Posterior cingulate gyrus (tissue), 11 donors: ENCODE measurements around the gene SRRT.
"Not testable (repeated sequence)": the region's sequence is repeated elsewhere in the genome, so short reads cannot be mapped to it uniquely, and the experiment has no call there.

Experiments used
- DNase-seq, 10 donors: peaks; one replicate each; pipeline versions ENCODE4 v3.0.0 to v3.0.0-alpha.2; 2020 to 2021; ENCODE audit warnings: mixed read lengths in 3 of 10
- intact Hi-C: fragments of 100-400 bp; cut with DNase I; formaldehyde crosslinking; loops from one replicate; pipeline ENCODE4 v1.15.1; 2023

Gene SRRT

GRCh38 chr7:100892364-100893317, 17.7 kb downstream of the SRRT start:
- peak in 1 of 10 donors; percentile 83 for DNase-seq
- intact Hi-C loops, result no loop called here

- peak in 1 of 10 donors; percentile 80 for DNase-seq
- intact Hi-C loops, result no loop called here
Measured at GRCh38 chr7:100893318-100893895, 18.5 kb downstream of the SRRT start.

- intact Hi-C loops, result no loop called here
- peak in 2 of 10 donors; percentile 59 to 73 for DNase-seq
Measured at GRCh38 chr7:100893910-100894721, 19.2 kb downstream of the SRRT start.

- intact Hi-C loops, result no loop called here
- peak in 9 of 10 donors; percentile 51 to 94 (median 72) for DNase-seq
Measured at GRCh38 chr7:100894860-100895700, 20.2 kb downstream of the SRRT start.

- intact Hi-C loops, result no loop called here
- DNase-seq, result no peak
Measured at GRCh38 chr7:100895701-100895955, 20.7 kb downstream of the SRRT start, which contains the start of gene ACHE. Gene ACHE, minus strand, starts transcription at chr7:100895888. Its CDS starts 1,656 bp downstream, at chr7:100894232.

- intact Hi-C loops, result no loop called here
- peak in 4 of 10 donors; percentile 46 to 90 (median 82) for DNase-seq
Measured at GRCh38 chr7:100895956-100896731, 21.2 kb downstream of the SRRT start.

- peak in 8 of 10 donors; percentile 54 to 92 (median 79) for DNase-seq
- intact Hi-C loops, result loop anchor here (1.0 kb wide), 2 partner anchors 162 to 180 kb away; no protein-coding TSS in a partner anchor
Measured at GRCh38 chr7:100896732-100897608, 22.1 kb downstream of the SRRT start.

- intact Hi-C loops, result loop anchor here (1.0 kb wide), 2 partner anchors 161 to 179 kb away; no protein-coding TSS in a partner anchor
Measured at GRCh38 chr7:100897772-100898454, 23.0 kb downstream of the SRRT start.

GRCh38 chr7:100899432-100899831, 24.5 kb downstream of the SRRT start:
- intact Hi-C loops, result no loop called here
- peak in 2 of 10 donors; percentile 21 to 25 for DNase-seq

More at GRCh38 chr7:100897772-100898454, 23.0 kb downstream of the SRRT start:
- peak in 1 of 10 donors; percentile 45 for DNase-seq

- intact Hi-C loops, result no loop called here
- peak in 1 of 10 donors; percentile 15 for DNase-seq
Measured at GRCh38 chr7:100900978-100901377, 26.1 kb downstream of the SRRT start.

- intact Hi-C loops, result no loop called here
Measured at GRCh38 chr7:100901921-100902332, 27.0 kb downstream of the SRRT start.

GRCh38 chr7:100902638-100903037, 27.7 kb downstream of the SRRT start:
- intact Hi-C loops, result no loop called here
- peak in 1 of 10 donors; percentile 73 for DNase-seq

More at GRCh38 chr7:100901921-100902332, 27.0 kb downstream of the SRRT start:
- DNase-seq, result peak in 1 of 10 donors; percentile 44

GRCh38 chr7:100908512-100908911, 33.6 kb downstream of the SRRT start:
- DNase-seq, result no peak
- intact Hi-C loops, result no loop called here

- DNase-seq, intact Hi-C loops: not testable (repeated sequence)
Measured at GRCh38 chr7:100910443-100910842, 35.5 kb downstream of the SRRT start.

GRCh38 chr7:100911484-100911883, 36.6 kb downstream of the SRRT start:
- intact Hi-C loops, result no loop called here

GRCh38 chr7:100914208-100914878, 39.4 kb downstream of the SRRT start:
- peak in 1 of 10 donors; percentile 27 for DNase-seq
- intact Hi-C loops, result no loop called here

More at GRCh38 chr7:100911484-100911883, 36.6 kb downstream of the SRRT start:
- DNase-seq, result no peak
